Panc1 (cell line): ENCODE measurements around the gene CCNQ.

Experiments
- POLR2AphosphoS5 ChIP-seq: IDR thresholded peaks from 2 replicates; pipeline ENCODE4 v1.6.1; 2012; ENCODE audit warnings: mild to moderate bottlenecking, low read depth, low read length, moderate library complexity
- SIN3A ChIP-seq: IDR thresholded peaks from 2 replicates; pipeline ENCODE4 v1.6.1; 2012; ENCODE audit warnings: low read depth, mild to moderate bottlenecking, low read length, moderate library complexity, borderline replicate concordance; ENCODE audit not compliant: insufficient read depth
- TCF7L2 ChIP-seq: IDR thresholded peaks from 2 replicates; pipeline ENCODE4 v1.6.1; 2011; ENCODE audit warnings: mild to moderate bottlenecking, low read depth, low read length, inconsistent platforms
- TF ChIP-seq, protein P1 (sequence below): fragments of 450-650 bp; IDR thresholded peaks from 2 replicates; pipeline ENCODE4 v1.5.1; 2017; ENCODE audit warnings: mild to moderate bottlenecking
- TF ChIP-seq, protein P2 (sequence below), 2 experiments: IDR thresholded peaks; 2 replicates each; pipeline ENCODE4 v1.6.1; 2011 to 2012; ENCODE audit warnings: low read depth in 2 of 2, control low read depth in 1 of 2, low read length in 1 of 2, mild to moderate bottlenecking in 1 of 2, moderate library complexity in 1 of 2; ENCODE audit not compliant: insufficient read depth in 1 of 2

DNA sequence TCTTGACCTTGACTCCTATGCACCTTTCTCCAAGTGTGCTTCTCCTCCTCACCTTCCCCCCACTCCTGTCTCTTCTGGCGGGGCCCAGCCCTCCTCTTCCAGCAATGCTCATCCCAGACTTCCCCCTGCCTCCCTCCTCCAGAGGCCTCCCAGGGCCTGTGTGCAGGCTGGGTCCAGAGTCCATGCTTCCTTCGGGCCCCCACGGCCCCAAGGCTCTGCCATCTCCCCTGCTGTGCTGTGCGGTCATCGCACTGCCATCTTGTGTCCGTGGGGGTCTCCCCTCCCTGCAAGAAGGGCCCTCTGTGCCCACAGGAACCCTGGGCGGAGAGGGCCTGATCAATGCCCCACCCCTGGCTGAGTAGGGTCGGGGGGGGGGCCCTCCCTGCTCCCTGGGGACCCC, 54.2 kb downstream of the CCNQ start:
- TF ChIP-seq, protein P1, sequence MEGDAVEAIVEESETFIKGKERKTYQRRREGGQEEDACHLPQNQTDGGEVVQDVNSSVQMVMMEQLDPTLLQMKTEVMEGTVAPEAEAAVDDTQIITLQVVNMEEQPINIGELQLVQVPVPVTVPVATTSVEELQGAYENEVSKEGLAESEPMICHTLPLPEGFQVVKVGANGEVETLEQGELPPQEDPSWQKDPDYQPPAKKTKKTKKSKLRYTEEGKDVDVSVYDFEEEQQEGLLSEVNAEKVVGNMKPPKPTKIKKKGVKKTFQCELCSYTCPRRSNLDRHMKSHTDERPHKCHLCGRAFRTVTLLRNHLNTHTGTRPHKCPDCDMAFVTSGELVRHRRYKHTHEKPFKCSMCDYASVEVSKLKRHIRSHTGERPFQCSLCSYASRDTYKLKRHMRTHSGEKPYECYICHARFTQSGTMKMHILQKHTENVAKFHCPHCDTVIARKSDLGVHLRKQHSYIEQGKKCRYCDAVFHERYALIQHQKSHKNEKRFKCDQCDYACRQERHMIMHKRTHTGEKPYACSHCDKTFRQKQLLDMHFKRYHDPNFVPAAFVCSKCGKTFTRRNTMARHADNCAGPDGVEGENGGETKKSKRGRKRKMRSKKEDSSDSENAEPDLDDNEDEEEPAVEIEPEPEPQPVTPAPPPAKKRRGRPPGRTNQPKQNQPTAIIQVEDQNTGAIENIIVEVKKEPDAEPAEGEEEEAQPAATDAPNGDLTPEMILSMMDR = no peak
- TF ChIP-seq POLR2AphosphoS5 (no peak), TCF7L2 (no peak), SIN3A (no peak)
- TF ChIP-seq, protein P2, sequence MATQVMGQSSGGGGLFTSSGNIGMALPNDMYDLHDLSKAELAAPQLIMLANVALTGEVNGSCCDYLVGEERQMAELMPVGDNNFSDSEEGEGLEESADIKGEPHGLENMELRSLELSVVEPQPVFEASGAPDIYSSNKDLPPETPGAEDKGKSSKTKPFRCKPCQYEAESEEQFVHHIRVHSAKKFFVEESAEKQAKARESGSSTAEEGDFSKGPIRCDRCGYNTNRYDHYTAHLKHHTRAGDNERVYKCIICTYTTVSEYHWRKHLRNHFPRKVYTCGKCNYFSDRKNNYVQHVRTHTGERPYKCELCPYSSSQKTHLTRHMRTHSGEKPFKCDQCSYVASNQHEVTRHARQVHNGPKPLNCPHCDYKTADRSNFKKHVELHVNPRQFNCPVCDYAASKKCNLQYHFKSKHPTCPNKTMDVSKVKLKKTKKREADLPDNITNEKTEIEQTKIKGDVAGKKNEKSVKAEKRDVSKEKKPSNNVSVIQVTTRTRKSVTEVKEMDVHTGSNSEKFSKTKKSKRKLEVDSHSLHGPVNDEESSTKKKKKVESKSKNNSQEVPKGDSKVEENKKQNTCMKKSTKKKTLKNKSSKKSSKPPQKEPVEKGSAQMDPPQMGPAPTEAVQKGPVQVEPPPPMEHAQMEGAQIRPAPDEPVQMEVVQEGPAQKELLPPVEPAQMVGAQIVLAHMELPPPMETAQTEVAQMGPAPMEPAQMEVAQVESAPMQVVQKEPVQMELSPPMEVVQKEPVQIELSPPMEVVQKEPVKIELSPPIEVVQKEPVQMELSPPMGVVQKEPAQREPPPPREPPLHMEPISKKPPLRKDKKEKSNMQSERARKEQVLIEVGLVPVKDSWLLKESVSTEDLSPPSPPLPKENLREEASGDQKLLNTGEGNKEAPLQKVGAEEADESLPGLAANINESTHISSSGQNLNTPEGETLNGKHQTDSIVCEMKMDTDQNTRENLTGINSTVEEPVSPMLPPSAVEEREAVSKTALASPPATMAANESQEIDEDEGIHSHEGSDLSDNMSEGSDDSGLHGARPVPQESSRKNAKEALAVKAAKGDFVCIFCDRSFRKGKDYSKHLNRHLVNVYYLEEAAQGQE (IDR thresholded peaks at IDR 0.05; ENCODE audit: insufficient read depth in 1 of 2, low read depth in 2 of 2, low read length in 1 of 2) = no peak
